ENCODE results near the gene FIGNL2.

- no peak for TF ChIP-seq CTCF (IDR thresholded peaks at IDR 0.05)
- TF ChIP-seq POLR2A (IDR thresholded peaks at IDR 0.05), result no peak
- no peak for TF ChIP-seq EP300 (IDR thresholded peaks at IDR 0.05)
Observed at GRCh38 chr12:51896236-51896635, 47.7 kb upstream of the FIGNL2 start.

All from tibial nerve (tissue), 4 donors.